ENCODE data around the gene BEST4. TPM values are rescaled to one million over a fixed set of nuclear protein-coding genes. Genes with fewer than 3 reads are reported as not detected.
"Not testable (repeated sequence)": the region's sequence is repeated elsewhere in the genome, so short reads cannot be mapped to it uniquely, and the experiment has no call there.

The BEST4 gene
- polyA plus RNA-seq, 1 donor from 2014 or later = 0.94 TPM

GRCh38 chr1:44740179-44740617, 47.8 kb downstream of the BEST4 start:
- no peaks in the 10 kb centered on the region for H3K9me3 Mint-ChIP-seq
- H3K4me1 Mint-ChIP-seq = peaks cover 7 to 17% (median 8%) of the 10 kb centered on the region in 3 donors
- no peaks in the 10 kb centered on the region for H3K36me3 Mint-ChIP-seq

GRCh38 chr1:44739307-44740178, 48.4 kb downstream of the BEST4 start, which contains the start of gene KIF2C:
Gene KIF2C, plus strand, starts transcription at chr1:44739837. Its CDS starts 96 bp downstream, at chr1:44739933.
- Mint-ChIP-seq H3K36me3 (no peaks in the 10 kb centered on the region), H3K27me3 (no peaks in the 10 kb centered on the region), H3K4me1 (peaks cover 7 to 17% (median 8%) of the 10 kb centered on the region in 3 donors), H3K4me3 (peak within 1 kb of the TSS; percentile 92 to 99 (median 96)), H3K27ac (peak within 1 kb of the TSS; percentile 84 to 98 (median 96)), H3K9me3 (no peaks in the 10 kb centered on the region)

More at GRCh38 chr1:44740179-44740617, 47.8 kb downstream of the BEST4 start:
- H3K27ac Mint-ChIP-seq = peak overlapping the region; percentile 84 to 98 (median 96)
- no peaks in the 10 kb centered on the region for H3K27me3 Mint-ChIP-seq
- peak overlapping the region; percentile 92 to 99 (median 96) for H3K4me3 Mint-ChIP-seq

- not testable (repeated sequence) for H3K36me3 Mint-ChIP-seq, H3K9me3 Mint-ChIP-seq, H3K27me3 Mint-ChIP-seq
- peak overlapping the region; percentile 84 to 98 (median 96) for H3K27ac Mint-ChIP-seq
- peaks cover 7 to 17% (median 8%) of the 10 kb centered on the region in 3 donors for H3K4me1 Mint-ChIP-seq
- peak overlapping the region; percentile 92 to 99 (median 96) for H3K4me3 Mint-ChIP-seq
Observed at GRCh38 chr1:44738953-44739306, 49.0 kb downstream of the BEST4 start.

GRCh38 chr1:44735992-44736391, 52.0 kb downstream of the BEST4 start:
- H3K27me3 Mint-ChIP-seq = no peaks in the 10 kb centered on the region
- peak overlapping the region in 1 of 4 donors; percentile 55 for H3K4me3 Mint-ChIP-seq
- no peak overlapping the region for H3K27ac Mint-ChIP-seq
- H3K36me3 Mint-ChIP-seq = no peaks in the 10 kb centered on the region
- H3K9me3 Mint-ChIP-seq = no peaks in the 10 kb centered on the region
- H3K4me1 Mint-ChIP-seq = peaks cover 10 to 20% (median 14%) of the 10 kb centered on the region in 3 donors

GRCh38 chr1:44733784-44734183, 54.2 kb downstream of the BEST4 start:
- no peaks in the 10 kb centered on the region for H3K36me3 Mint-ChIP-seq
- peak overlapping the region in 1 of 3 donors; percentile 25 for H3K27ac Mint-ChIP-seq
- H3K4me3 Mint-ChIP-seq = peak overlapping the region in 1 of 4 donors; percentile 20
- H3K9me3 Mint-ChIP-seq = no peaks in the 10 kb centered on the region
- no peaks in the 10 kb centered on the region for H3K27me3 Mint-ChIP-seq
- H3K4me1 Mint-ChIP-seq = peaks cover 12 to 19% (median 13%) of the 10 kb centered on the region in 3 donors

Other genes starting within 250 kb of the BEST4 start
- gene TMEM53, start 113.7 kb downstream of the BEST4 start, polyA plus RNA-seq = 11.5 TPM
- gene ARMH1, start 113.5 kb downstream of the BEST4 start, polyA plus RNA-seq = 5.6 TPM
- not detected for gene RNU5D-1, start 57.0 kb downstream of the BEST4 start, polyA plus RNA-seq
- gene KIF2C, start 48.3 kb downstream of the BEST4 start, polyA plus RNA-seq = 0.39 TPM
- 1,590 TPM for gene RPS8, start 12.6 kb downstream of the BEST4 start, polyA plus RNA-seq
- 9.6 TPM for gene PLK3, start 12.2 kb upstream of the BEST4 start, polyA plus RNA-seq
- not detected for gene DYNLT4, start 19.2 kb upstream of the BEST4 start, polyA plus RNA-seq
- gene BTBD19, start 20.4 kb upstream of the BEST4 start, polyA plus RNA-seq = not detected
- 0.21 TPM for gene PTCH2, start 55.1 kb upstream of the BEST4 start, polyA plus RNA-seq
- 19.3 TPM for gene EIF2B3, start 198.4 kb upstream of the BEST4 start, polyA plus RNA-seq
- gene HECTD3, start 223.2 kb upstream of the BEST4 start, polyA plus RNA-seq = 27.2 TPM
- gene UROD, start 224.1 kb upstream of the BEST4 start, polyA plus RNA-seq = 52.8 TPM